IPS-15b (cell line): ENCODE measurements around the gene RGL3.
"Not testable (repeated sequence)": the region's sequence is repeated elsewhere in the genome, so short reads cannot be mapped to it uniquely, and the experiment has no call there.

Experiments used
- H3K27me3 ChIP-seq: one replicate; pipeline ENCODE4 v1.6.1; 2013; ENCODE audit warnings: low read length; ENCODE audit not compliant: control insufficient read depth, insufficient read depth
- H3K36me3 ChIP-seq: one replicate; pipeline ENCODE4 v1.6.1; 2013; ENCODE audit warnings: low read length; ENCODE audit not compliant: control insufficient read depth, insufficient read depth
- H3K4me1 ChIP-seq: one replicate; pipeline ENCODE4 v1.6.1; 2013; ENCODE audit warnings: mild to moderate bottlenecking, low read length; ENCODE audit not compliant: control insufficient read depth, insufficient read depth
- H3K4me3 ChIP-seq: one replicate; pipeline ENCODE4 v1.5.1; 2013; ENCODE audit warnings: low read depth, low read length
- H3K9ac ChIP-seq: one replicate; pipeline ENCODE4 v1.6.1; 2013; ENCODE audit warnings: low read depth, mild to moderate bottlenecking, low read length
- H3K9me3 ChIP-seq: one replicate; pipeline ENCODE4 v1.6.1; 2013; ENCODE audit warnings: mild to moderate bottlenecking, low read length; ENCODE audit not compliant: control insufficient read depth, insufficient read depth

The RGL3 gene, protein sequence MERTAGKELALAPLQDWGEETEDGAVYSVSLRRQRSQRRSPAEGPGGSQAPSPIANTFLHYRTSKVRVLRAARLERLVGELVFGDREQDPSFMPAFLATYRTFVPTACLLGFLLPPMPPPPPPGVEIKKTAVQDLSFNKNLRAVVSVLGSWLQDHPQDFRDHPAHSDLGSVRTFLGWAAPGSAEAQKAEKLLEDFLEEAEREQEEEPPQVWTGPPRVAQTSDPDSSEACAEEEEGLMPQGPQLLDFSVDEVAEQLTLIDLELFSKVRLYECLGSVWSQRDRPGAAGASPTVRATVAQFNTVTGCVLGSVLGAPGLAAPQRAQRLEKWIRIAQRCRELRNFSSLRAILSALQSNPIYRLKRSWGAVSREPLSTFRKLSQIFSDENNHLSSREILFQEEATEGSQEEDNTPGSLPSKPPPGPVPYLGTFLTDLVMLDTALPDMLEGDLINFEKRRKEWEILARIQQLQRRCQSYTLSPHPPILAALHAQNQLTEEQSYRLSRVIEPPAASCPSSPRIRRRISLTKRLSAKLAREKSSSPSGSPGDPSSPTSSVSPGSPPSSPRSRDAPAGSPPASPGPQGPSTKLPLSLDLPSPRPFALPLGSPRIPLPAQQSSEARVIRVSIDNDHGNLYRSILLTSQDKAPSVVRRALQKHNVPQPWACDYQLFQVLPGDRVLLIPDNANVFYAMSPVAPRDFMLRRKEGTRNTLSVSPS

DNA sequence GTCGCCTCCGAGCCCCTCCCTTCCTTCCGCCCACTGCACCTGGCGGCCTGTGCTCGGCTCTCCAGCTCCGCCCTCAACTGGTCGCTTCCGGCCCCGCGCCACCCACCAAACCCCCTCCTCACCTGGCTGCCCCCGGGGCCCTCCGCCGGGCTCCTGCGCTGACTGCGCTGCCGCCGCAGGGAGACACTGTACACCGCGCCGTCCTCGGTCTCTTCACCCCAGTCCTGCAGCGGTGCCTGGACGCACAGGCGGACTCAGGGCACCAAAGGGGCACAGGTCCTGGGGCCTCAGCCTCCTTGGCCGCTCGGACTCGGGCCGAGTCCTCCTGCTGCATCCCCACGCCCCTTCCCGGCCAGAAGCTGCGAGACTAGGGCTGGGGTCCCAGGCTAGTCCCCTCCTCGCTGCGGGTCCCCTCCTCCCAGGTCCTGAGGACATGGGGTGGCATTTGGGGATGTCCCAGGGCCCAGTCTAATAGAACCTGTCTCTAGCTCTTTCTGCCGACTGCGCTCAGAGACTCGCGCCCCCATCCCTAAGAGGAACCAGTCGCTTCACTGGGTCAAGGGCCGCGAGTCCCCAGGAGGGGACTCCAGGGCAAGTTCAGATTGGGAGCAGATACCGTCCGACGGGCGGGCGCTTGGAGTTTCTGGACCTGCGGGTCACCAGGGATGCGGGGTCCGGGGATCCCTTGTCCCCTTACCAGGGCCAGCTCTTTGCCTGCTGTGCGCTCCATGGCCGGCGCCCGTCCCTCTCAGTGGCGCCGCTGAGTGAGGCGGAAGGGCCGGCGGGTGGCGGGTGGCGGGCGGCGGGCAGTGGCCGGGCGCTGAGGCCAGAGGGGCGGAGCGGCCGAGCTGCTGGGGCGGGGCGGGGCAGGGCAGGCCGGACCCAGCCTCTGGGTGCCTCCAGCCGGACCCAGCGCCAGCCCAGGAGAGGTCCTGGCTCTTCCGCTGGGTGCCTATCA is at the start of gene RGL3:
RGL3 (minus strand) TSS at position 766 of the 958 bp plus-strand sequence; CDS start at position 730, 36 bp downstream.
- H3K4me3 ChIP-seq = peak within 1 kb of the TSS; percentile 89
- H3K9me3 ChIP-seq = no peaks in the 10 kb centered on the region
- H3K4me1 ChIP-seq = peaks cover 4% of the 10 kb centered on the region
- H3K9ac ChIP-seq = peak within 1 kb of the TSS; percentile 65
- peaks cover 19% of the 10 kb centered on the region for H3K27me3 ChIP-seq
- no peaks in the 10 kb centered on the region for H3K36me3 ChIP-seq

DNA sequence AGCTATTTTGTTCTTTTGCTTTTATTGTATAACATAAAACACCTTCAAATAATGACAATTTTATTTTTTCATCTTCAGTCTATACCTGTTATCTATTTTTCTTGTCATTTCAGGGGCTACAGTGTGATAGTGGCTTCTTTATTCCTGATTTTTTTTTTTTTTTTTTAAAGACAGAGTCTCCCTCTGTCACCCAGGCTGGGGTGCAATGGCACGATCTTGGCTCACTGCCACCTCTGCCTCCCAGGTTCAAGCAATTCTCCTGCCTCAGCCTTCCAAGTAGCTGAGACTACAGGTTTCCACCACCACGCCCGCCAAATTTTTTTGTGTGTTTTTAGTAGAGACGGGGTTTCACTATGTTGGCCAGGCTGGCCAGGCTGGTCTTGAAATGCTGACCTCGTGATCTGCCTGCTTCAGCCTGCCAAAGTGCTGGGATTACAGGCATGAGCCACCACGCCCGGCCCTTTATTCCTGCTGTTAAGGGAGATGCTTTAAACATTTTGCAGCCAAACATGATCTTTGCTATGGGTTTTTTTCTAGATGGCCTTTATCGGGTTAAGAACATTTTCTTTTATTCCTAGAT is 49.2 kb upstream of the RGL3 start:
- H3K4me1 ChIP-seq, H3K4me3 ChIP-seq, H3K9me3 ChIP-seq, H3K36me3 ChIP-seq, H3K27me3 ChIP-seq, H3K9ac ChIP-seq: not testable (repeated sequence)

DNA sequence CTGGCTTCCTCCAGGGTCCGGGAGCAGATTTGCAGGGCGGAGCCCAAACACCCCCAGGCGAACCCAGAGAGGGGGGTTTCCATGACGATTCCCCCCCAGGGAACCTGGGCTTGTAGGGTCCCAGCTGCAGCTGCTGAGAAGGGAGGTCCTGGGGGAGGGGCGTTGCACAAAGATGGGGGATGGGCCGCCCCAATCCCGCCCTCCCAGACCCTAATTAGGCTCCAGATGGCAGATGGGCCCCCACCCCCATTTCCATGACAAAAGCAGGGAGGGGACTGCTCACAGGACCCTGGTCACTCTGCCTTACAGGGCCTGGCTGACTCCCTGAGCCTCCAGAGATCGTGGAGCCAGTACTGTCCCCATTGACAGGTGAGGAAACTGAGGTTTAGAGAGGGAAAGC is 46.5 kb upstream of the RGL3 start:
- Histone ChIP-seq H3K36me3 (no peaks in the 10 kb centered on the region), H3K4me1 (peaks cover 6% of the 10 kb centered on the region), H3K4me3 (no peak overlapping the region), H3K9ac (no peak overlapping the region), H3K9me3 (no peaks in the 10 kb centered on the region), H3K27me3 (no peaks in the 10 kb centered on the region)

DNA sequence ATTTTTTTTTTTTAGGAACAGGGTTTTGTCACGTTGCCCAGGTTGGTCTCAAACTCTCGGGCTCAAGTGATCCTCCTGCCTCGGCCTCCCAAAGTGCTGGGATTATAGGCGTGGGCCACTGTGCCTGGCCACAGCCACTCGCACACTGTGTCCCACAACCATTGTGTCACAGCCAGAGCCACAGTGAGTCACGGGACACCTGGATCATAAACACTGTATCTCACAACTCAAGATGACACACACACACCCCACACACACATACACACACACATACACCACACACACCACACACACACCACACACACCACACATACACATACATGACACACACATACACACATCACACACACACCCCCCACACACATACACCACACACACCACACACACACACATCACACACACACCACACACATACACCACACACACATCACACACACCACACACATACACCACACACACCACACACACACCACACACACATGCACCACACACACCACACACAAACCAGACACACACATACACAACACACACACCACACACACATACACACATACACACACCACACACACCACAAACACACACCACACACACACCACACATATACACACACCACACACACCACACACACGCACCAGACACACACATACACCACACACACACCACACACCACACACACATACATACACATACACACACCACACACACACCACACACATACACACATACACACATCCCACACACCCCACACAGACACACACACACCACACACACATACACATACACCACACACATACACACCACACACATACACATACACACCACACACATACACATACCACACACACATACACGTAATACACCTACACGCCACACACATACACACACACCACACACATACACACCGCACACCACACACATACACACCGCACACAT is 45.5 kb upstream of the RGL3 start:
- Histone ChIP-seq H3K9ac (no peak overlapping the region), H3K9me3 (no peaks in the 10 kb centered on the region), H3K27me3 (no peaks in the 10 kb centered on the region), H3K36me3 (no peaks in the 10 kb centered on the region), H3K4me3 (no peak overlapping the region), H3K4me1 (peaks cover 6% of the 10 kb centered on the region)

DNA sequence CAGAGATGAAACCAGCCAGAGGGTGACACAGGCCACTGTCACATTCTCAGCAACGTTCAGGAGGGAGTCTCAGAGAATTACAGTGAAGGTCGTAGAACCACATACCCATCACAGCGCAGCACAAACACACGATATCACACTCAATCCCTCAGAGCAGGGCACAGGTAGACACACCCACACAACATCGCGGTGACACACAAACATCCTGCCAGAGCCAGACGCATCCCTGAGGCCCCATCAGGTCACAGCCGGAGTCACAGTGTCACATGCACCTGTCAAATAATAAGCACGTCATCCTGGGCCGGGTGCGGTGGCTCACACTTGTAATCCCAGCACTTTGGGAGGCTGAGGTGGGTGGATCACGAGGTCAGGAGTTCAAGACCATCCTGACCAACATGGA is 44.3 kb upstream of the RGL3 start:
- Histone ChIP-seq H3K27me3 (no peaks in the 10 kb centered on the region), H3K4me1 (peaks cover 6% of the 10 kb centered on the region), H3K9ac (no peak overlapping the region), H3K9me3 (no peaks in the 10 kb centered on the region), H3K4me3 (no peak overlapping the region), H3K36me3 (no peaks in the 10 kb centered on the region)

DNA sequence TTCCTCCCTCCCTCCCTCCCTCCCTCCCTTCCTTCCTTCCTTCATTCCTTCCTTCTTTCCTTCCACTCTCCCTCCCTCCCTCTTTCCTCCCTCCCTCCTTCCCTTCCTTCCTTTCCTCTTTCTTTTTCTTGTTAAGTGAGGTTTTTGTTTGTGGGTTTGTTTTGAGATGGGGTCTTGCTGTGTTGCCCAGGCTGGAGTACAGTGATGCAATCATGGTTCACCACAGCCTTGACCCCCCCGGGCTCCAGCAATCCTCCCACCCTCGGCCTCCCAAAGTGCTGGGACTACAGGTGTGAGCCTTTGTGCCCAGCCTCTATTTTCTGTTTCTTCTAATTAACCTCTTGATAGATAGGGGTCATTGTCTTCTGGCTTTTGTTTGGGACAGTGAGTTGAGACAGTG is 42.3 kb upstream of the RGL3 start:
- no peak overlapping the region for H3K9ac ChIP-seq
- no peaks in the 10 kb centered on the region for H3K36me3 ChIP-seq
- H3K9me3 ChIP-seq = no peaks in the 10 kb centered on the region
- H3K27me3 ChIP-seq = no peaks in the 10 kb centered on the region
- peaks cover 11% of the 10 kb centered on the region for H3K4me1 ChIP-seq
- no peak overlapping the region for H3K4me3 ChIP-seq

DNA sequence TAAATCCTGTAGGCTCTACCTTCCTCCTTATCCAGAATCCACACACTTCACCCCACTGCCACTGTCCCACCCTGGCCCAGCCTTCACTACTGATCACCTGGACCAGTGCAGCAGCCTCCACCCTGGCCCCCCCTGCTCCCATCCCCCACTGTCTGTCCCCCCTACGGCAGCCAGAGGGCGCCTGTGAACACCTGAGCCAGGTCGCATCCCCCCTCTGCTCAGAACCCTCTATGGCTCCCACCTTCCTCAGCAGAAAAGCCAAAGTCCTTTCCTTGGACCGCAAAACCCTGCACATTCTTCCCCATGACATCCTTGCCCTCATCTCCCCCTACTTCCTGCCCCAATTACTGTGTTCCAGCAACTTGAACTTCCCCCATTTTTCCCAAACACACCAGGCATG is 41.1 kb upstream of the RGL3 start:
- H3K4me1 ChIP-seq = peaks cover 8% of the 10 kb centered on the region
- H3K9ac ChIP-seq = no peak overlapping the region
- H3K9me3 ChIP-seq = no peaks in the 10 kb centered on the region
- H3K27me3 ChIP-seq = no peaks in the 10 kb centered on the region
- no peaks in the 10 kb centered on the region for H3K36me3 ChIP-seq
- H3K4me3 ChIP-seq = no peak overlapping the region

DNA sequence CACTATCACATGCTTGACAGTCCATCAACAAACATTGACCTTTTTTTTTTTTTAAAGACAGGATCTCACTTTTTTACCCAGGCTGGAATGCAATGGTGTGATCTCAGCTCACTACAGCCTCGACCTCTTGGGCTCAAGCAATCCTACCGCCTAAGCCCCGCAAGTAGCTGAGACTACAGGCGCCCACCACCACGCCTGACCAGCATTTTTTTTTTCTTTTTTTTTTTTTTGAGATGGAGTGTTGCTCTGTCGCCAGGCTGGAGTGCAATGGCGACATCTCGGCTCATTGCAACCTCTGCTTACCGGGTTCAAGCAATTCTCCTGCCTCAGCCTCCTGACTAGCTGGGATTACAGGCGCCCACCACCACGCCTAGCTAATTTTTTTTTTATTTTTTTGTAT is 39.8 kb upstream of the RGL3 start:
- H3K9ac ChIP-seq, H3K27me3 ChIP-seq, H3K4me1 ChIP-seq, H3K36me3 ChIP-seq, H3K4me3 ChIP-seq, H3K9me3 ChIP-seq: not testable (repeated sequence)

DNA sequence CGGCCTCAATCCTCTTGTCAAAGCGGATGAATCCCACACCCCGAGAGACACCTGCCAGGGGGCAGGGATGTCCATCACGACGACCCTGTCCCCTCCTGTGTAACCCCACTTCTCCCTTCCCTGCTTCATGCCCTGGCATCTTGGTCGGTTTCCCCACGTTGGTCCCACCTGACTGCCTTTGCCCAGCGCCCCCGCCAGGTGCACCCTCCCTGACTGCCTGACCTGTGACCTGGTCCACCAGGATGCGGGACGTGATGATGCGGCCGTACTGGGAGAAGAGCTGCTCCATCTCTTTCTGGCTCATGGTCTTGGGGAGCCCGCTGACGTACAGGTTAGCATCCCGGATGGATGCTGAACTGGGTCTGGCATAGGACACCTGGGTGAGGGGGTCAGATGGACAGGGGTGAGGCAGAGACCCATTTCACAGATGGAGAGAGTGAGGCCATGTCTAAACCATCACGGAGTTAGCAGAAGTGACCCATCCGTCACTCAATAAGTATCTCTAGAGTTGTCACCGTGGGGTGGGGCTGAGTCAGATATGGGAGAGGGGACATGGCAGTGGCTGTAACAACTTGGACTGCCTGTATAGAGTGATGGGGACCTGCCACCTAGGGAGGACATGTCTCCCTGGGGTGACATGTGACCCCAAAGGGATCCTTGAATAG is 39.3 kb upstream of the RGL3 start:
- H3K9me3 ChIP-seq = no peaks in the 10 kb centered on the region
- no peaks in the 10 kb centered on the region for H3K27me3 ChIP-seq
- peaks cover 5% of the 10 kb centered on the region for H3K4me1 ChIP-seq
- H3K4me3 ChIP-seq = no peak overlapping the region
- no peak overlapping the region for H3K9ac ChIP-seq
- H3K36me3 ChIP-seq = no peaks in the 10 kb centered on the region

DNA sequence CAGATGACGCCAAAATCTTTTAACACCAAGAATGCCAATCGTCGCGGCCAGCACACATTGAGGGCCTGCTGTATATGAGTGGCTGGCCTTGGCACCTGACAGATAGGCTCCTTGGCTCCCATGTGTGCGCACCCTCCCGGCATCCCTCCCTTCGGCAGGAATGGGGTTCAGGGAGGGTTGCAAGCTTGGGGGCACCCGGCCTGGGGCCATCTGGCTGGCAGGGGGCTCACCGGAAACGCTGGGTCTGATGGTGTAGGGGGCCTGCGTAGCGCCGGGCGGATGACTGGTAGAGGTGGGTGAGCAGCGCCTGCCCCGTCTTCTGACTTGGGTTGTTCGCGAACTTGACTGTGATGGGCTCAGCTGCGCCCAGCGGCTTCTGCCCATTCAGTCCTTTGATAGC is 38.7 kb upstream of the RGL3 start:
- H3K9me3 ChIP-seq = no peaks in the 10 kb centered on the region
- no peak overlapping the region for H3K9ac ChIP-seq
- no peak overlapping the region for H3K4me3 ChIP-seq
- no peaks in the 10 kb centered on the region for H3K27me3 ChIP-seq
- no peaks in the 10 kb centered on the region for H3K36me3 ChIP-seq
- peaks cover 5% of the 10 kb centered on the region for H3K4me1 ChIP-seq
